Measurements from ENCODE around the gene ANXA8. TPM values are rescaled to one million over a fixed set of nuclear protein-coding genes. Genes with fewer than 3 reads are reported as not detected.

Gene ANXA8
- total and polyA plus RNA-seq, 2 experiments from 2014 or later = not detected

DNA sequence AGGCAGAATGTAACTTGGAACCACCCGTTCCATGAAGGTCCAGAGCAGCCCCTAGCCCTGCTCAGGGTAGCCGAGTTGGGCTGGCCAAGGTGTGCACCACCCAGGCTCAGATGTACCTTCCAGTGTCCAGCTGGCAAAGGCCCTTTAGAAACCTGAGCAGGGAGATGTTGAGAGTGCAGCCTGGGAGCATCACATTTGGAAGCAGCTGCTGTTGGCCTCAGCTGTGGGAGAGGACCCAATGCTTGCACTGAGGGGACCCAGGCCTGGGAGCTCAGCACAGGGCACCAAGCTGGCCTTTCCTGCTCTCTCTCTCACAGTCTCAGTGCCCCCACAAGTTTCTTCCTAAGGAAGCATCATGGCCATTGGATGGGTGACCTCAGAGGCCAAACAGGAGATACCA lies 33.5 kb downstream of the ANXA8 start (continued):
- TF ChIP-seq, protein P1, sequence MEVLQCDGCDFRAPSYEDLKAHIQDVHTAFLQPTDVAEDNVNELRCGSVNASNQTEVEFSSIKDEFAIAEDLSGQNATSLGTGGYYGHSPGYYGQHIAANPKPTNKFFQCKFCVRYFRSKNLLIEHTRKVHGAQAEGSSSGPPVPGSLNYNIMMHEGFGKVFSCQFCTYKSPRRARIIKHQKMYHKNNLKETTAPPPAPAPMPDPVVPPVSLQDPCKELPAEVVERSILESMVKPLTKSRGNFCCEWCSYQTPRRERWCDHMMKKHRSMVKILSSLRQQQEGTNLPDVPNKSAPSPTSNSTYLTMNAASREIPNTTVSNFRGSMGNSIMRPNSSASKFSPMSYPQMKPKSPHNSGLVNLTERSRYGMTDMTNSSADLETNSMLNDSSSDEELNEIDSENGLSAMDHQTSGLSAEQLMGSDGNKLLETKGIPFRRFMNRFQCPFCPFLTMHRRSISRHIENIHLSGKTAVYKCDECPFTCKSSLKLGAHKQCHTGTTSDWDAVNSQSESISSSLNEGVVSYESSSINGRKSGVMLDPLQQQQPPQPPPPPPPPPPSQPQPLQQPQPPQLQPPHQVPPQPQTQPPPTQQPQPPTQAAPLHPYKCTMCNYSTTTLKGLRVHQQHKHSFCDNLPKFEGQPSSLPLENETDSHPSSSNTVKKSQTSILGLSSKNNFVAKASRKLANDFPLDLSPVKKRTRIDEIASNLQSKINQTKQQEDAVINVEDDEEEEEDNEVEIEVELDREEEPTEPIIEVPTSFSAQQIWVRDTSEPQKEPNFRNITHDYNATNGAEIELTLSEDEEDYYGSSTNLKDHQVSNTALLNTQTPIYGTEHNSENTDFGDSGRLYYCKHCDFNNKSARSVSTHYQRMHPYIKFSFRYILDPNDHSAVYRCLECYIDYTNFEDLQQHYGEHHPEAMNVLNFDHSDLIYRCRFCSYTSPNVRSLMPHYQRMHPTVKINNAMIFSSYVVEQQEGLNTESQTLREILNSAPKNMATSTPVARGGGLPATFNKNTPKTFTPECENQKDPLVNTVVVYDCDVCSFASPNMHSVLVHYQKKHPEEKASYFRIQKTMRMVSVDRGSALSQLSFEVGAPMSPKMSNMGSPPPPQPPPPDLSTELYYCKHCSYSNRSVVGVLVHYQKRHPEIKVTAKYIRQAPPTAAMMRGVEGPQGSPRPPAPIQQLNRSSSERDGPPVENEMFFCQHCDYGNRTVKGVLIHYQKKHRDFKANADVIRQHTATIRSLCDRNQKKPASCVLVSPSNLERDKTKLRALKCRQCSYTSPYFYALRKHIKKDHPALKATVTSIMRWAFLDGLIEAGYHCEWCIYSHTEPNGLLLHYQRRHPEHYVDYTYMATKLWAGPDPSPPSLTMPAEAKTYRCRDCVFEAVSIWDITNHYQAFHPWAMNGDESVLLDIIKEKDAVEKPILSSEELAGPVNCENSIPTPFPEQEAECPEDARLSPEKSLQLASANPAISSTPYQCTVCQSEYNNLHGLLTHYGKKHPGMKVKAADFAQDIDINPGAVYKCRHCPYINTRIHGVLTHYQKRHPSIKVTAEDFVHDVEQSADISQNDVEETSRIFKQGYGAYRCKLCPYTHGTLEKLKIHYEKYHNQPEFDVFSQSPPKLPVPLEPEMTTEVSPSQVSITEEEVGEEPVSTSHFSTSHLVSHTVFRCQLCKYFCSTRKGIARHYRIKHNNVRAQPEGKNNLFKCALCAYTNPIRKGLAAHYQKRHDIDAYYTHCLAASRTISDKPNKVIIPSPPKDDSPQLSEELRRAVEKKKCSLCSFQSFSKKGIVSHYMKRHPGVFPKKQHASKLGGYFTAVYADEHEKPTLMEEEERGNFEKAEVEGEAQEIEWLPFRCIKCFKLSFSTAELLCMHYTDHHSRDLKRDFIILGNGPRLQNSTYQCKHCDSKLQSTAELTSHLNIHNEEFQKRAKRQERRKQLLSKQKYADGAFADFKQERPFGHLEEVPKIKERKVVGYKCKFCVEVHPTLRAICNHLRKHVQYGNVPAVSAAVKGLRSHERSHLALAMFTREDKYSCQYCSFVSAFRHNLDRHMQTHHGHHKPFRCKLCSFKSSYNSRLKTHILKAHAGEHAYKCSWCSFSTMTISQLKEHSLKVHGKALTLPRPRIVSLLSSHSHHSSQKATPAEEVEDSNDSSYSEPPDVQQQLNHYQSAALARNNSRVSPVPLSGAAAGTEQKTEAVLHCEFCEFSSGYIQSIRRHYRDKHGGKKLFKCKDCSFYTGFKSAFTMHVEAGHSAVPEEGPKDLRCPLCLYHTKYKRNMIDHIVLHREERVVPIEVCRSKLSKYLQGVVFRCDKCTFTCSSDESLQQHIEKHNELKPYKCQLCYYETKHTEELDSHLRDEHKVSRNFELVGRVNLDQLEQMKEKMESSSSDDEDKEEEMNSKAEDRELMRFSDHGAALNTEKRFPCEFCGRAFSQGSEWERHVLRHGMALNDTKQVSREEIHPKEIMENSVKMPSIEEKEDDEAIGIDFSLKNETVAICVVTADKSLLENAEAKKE (CRISPR knock-in tag; IDR thresholded peaks at IDR 0.05) = no peak

DNA sequence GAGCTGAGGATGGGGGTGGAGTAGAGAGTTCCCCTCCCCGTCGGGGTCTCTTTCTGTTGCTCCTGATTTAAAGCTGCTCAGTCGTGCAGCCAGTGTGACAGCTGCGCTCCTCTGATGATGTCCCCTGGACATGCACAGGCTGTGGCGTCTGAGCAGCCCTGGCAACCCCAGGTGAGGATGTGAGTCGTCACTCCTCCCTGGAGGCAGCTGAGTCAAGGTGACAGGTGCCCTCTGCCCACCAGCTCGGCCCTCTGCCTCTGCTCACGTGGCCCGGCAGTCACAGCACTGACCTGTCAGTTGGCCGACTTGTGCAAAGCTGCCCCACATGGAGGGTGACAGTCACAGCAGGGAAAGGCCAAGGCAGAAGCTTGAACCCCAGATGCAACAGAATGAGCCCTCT lies 33.9 kb downstream of the ANXA8 start:
- DNase-seq (ENCODE audit: low spot score) = no peak
- no peaks in the 10 kb centered on the region for H3K27me3 ChIP-seq (ENCODE audit: insufficient read depth)
- peaks cover 8% of the 10 kb centered on the region for H3K27me3 Mint-ChIP-seq (ENCODE audit: insufficient read depth, low read depth, poor library complexity)
- no peaks in the 10 kb centered on the region for H4K20me1 ChIP-seq (replicated peaks; ENCODE audit: insufficient read depth)
- H3K4me2 ChIP-seq = no peak overlapping the region
- no peaks in the 10 kb centered on the region for H3K9me2 ChIP-seq (ENCODE audit: insufficient read depth)
- no peak overlapping the region for H3K4me3 ChIP-seq
- no peak for ATAC-seq
- no peak overlapping the region for H3K4me3 Mint-ChIP-seq
- H3K79me2 ChIP-seq (replicated peaks; ENCODE audit: insufficient read depth) = no peaks in the 10 kb centered on the region
- H3F3A ChIP-seq (replicated peaks; ENCODE audit: low read depth) = no peaks in the 10 kb centered on the region
- no peaks in the 10 kb centered on the region for H3K4me1 ChIP-seq (ENCODE audit: insufficient read depth)
- H3K27ac Mint-ChIP-seq = no peak overlapping the region
- H3K27ac ChIP-seq (ENCODE audit: low read depth) = no peak overlapping the region
- no peaks in the 10 kb centered on the region for H3K36me3 ChIP-seq (ENCODE audit: insufficient read depth)
- H2AFZ ChIP-seq = no peak overlapping the region
- no peaks in the 10 kb centered on the region; the same call in 1 of the 3 replicates for H3K36me3 Mint-ChIP-seq (ENCODE audit: low read depth)
- H3K4me1 Mint-ChIP-seq = peaks cover 11% of the 10 kb centered on the region
- peaks cover 12% of the 10 kb centered on the region for H3K9me3 Mint-ChIP-seq
- TF ChIP-seq, protein P2, sequence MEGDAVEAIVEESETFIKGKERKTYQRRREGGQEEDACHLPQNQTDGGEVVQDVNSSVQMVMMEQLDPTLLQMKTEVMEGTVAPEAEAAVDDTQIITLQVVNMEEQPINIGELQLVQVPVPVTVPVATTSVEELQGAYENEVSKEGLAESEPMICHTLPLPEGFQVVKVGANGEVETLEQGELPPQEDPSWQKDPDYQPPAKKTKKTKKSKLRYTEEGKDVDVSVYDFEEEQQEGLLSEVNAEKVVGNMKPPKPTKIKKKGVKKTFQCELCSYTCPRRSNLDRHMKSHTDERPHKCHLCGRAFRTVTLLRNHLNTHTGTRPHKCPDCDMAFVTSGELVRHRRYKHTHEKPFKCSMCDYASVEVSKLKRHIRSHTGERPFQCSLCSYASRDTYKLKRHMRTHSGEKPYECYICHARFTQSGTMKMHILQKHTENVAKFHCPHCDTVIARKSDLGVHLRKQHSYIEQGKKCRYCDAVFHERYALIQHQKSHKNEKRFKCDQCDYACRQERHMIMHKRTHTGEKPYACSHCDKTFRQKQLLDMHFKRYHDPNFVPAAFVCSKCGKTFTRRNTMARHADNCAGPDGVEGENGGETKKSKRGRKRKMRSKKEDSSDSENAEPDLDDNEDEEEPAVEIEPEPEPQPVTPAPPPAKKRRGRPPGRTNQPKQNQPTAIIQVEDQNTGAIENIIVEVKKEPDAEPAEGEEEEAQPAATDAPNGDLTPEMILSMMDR (conservative IDR thresholded peaks at IDR 0.05; ENCODE audit: low read depth in 2 of 2) = no peak
- TF ChIP-seq, protein P3, sequence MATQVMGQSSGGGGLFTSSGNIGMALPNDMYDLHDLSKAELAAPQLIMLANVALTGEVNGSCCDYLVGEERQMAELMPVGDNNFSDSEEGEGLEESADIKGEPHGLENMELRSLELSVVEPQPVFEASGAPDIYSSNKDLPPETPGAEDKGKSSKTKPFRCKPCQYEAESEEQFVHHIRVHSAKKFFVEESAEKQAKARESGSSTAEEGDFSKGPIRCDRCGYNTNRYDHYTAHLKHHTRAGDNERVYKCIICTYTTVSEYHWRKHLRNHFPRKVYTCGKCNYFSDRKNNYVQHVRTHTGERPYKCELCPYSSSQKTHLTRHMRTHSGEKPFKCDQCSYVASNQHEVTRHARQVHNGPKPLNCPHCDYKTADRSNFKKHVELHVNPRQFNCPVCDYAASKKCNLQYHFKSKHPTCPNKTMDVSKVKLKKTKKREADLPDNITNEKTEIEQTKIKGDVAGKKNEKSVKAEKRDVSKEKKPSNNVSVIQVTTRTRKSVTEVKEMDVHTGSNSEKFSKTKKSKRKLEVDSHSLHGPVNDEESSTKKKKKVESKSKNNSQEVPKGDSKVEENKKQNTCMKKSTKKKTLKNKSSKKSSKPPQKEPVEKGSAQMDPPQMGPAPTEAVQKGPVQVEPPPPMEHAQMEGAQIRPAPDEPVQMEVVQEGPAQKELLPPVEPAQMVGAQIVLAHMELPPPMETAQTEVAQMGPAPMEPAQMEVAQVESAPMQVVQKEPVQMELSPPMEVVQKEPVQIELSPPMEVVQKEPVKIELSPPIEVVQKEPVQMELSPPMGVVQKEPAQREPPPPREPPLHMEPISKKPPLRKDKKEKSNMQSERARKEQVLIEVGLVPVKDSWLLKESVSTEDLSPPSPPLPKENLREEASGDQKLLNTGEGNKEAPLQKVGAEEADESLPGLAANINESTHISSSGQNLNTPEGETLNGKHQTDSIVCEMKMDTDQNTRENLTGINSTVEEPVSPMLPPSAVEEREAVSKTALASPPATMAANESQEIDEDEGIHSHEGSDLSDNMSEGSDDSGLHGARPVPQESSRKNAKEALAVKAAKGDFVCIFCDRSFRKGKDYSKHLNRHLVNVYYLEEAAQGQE (IDR thresholded peaks at IDR 0.05; ENCODE audit: unreplicated experiment) = no peak
- no peak for TF ChIP-seq CREB1 (CRISPR knock-in tag; IDR thresholded peaks at IDR 0.05; ENCODE audit: low read depth)
- TF ChIP-seq EZH2phosphoT487 (IDR thresholded peaks at IDR 0.05; ENCODE audit: unreplicated experiment) = no peak
- TF ChIP-seq POLR2AphosphoS5 (IDR thresholded peaks at IDR 0.05; ENCODE audit: low read depth) = no peak
- no peak for TF ChIP-seq ZNF114 (CRISPR knock-in tag; IDR thresholded peaks at IDR 0.05)
